ENCODE data around the gene ABCB8. TPM values are rescaled to one million over a fixed set of nuclear protein-coding genes. Genes with fewer than 3 reads are reported as not detected.

Gene ABCB8
- total and polyA plus RNA-seq, 9 of the 15 experiments (the other 6 are each of a cell fraction or from before 2014, with no cell fraction given): 7.6 to 106 (median 36.3) TPM

DNA sequence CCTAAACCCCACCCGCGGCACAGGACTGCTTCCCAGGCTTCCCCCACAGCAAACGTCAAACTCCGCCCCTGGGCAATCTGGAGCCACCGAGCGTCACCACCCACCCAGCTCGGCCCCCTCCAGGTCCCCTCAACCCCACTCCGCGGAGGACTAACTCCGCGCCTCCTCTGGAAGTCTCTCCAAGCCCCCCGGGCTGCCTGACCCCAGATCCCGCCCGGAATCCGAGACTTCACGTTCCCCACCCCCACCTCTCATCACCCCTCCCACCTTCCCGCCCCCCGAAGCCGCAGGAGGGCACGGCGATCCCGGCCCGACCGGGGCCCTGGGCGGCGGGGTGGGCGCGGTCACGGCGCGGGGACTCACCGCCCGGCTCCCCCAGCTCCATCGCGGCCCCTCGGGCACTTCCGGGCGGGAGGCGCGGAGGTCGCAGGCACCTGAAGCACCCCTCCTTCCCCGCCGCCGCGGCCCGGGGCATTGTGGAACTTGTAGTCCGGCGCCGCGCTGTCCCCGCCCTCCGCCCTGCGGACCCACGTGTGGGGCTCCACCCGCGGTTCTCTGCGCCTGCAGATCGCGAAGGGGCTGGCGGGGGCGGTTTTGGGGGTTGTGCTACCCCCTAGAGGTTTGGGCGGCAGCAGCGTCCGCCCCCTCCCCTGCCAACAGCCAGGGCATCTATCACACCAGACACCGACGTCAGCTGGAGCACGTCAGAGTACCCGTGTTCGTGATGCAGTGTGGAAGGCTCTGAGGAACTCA is 55.0 kb downstream of the ABCB8 start, which contains the start of gene TMUB1 (continued):
- TF ChIP-seq, protein P1, sequence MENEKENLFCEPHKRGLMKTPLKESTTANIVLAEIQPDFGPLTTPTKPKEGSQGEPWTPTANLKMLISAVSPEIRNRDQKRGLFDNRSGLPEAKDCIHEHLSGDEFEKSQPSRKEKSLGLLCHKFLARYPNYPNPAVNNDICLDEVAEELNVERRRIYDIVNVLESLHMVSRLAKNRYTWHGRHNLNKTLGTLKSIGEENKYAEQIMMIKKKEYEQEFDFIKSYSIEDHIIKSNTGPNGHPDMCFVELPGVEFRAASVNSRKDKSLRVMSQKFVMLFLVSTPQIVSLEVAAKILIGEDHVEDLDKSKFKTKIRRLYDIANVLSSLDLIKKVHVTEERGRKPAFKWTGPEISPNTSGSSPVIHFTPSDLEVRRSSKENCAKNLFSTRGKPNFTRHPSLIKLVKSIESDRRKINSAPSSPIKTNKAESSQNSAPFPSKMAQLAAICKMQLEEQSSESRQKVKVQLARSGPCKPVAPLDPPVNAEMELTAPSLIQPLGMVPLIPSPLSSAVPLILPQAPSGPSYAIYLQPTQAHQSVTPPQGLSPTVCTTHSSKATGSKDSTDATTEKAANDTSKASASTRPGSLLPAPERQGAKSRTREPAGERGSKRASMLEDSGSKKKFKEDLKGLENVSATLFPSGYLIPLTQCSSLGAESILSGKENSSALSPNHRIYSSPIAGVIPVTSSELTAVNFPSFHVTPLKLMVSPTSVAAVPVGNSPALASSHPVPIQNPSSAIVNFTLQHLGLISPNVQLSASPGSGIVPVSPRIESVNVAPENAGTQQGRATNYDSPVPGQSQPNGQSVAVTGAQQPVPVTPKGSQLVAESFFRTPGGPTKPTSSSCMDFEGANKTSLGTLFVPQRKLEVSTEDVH (IDR thresholded peaks at IDR 0.05; ENCODE audit: low read depth, partially characterized antibody): no peak
- no peak for TF ChIP-seq ZNF707 (CRISPR knock-in tag; conservative IDR thresholded peaks at IDR 0.05)
- TF ChIP-seq KLF6 (CRISPR knock-in tag; IDR thresholded peaks at IDR 0.05; ENCODE audit: borderline replicate concordance): no peak
- peak; percentile 90; the same call in 1 of the 2 replicates for TF ChIP-seq KDM2B (CRISPR knock-in tag; IDR thresholded peaks at IDR 0.05)
- no peak for TF ChIP-seq ZNF23 (CRISPR knock-in tag; IDR thresholded peaks at IDR 0.05)
- TF ChIP-seq ZNF444 (CRISPR knock-in tag; IDR thresholded peaks at IDR 0.05): no peak
- TF ChIP-seq, protein P2, sequence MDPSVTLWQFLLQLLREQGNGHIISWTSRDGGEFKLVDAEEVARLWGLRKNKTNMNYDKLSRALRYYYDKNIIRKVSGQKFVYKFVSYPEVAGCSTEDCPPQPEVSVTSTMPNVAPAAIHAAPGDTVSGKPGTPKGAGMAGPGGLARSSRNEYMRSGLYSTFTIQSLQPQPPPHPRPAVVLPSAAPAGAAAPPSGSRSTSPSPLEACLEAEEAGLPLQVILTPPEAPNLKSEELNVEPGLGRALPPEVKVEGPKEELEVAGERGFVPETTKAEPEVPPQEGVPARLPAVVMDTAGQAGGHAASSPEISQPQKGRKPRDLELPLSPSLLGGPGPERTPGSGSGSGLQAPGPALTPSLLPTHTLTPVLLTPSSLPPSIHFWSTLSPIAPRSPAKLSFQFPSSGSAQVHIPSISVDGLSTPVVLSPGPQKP (CRISPR knock-in tag; IDR thresholded peaks at IDR 0.05): no peak
- TF ChIP-seq CBX2 (IDR thresholded peaks at IDR 0.05; ENCODE audit: insufficient read depth, low read length, poor library complexity, severe bottlenecking): no peak
- TF ChIP-seq ZNF143 (CRISPR knock-in tag; IDR thresholded peaks at IDR 0.05): peak; percentile 90
- peak; percentile 76 for TF ChIP-seq CCNT2 (IDR thresholded peaks at IDR 0.05; ENCODE audit: borderline replicate concordance, extremely low read depth, insufficient read length, low read depth, low read length)
- peak; percentile 89 for TF ChIP-seq RB1 (IDR thresholded peaks at IDR 0.05; ENCODE audit: low read depth)
- no peak for TF ChIP-seq FOXA1 (IDR thresholded peaks at IDR 0.05; ENCODE audit: borderline replicate concordance)
- no peak for TF ChIP-seq SIN3B (IDR thresholded peaks at IDR 0.05; ENCODE audit: low read depth)
- no peak for TF ChIP-seq ZNF41 (CRISPR knock-in tag; conservative IDR thresholded peaks at IDR 0.05)
- peak; percentile 27 for TF ChIP-seq PCBP1 (IDR thresholded peaks at IDR 0.05; ENCODE audit: low read depth, low read length, poor library complexity, severe bottlenecking)
- TF ChIP-seq ARID2 (IDR thresholded peaks at IDR 0.05): no peak
- no peak for TF ChIP-seq KHSRP (IDR thresholded peaks at IDR 0.05)
- no peak for TF ChIP-seq MCM7 (IDR thresholded peaks at IDR 0.05)
- no peak for TF ChIP-seq CBFB (CRISPR knock-in tag; IDR thresholded peaks at IDR 0.05)
- TF ChIP-seq NCOA4 (IDR thresholded peaks at IDR 0.05; ENCODE audit: partially characterized antibody): no peak

Measured in K562 (cell line).